HTERT RPE-1 (cell line): ENCODE data around the gene STARD3.

Experiments used
- in situ Hi-C: fragments of 300-500 bp; cut with MboI; formaldehyde crosslinking; loops from 4 replicates; pipeline ENCODE4 v1.14.3; 2020; ENCODE audit warnings: low sequenced_read_pairs

STARD3 gene

GRCh38 chr17:39634384-39634871 lies 2.5 kb upstream of the STARD3 start:
- in situ Hi-C loops, result no loop called here

- in situ Hi-C loops, result no loop called here
These were observed 1.2 kb upstream of the STARD3 start for GRCh38 chr17:39635614-39636176.

GRCh38 chr17:39636587-39636926 lies 387 bp upstream of the STARD3 start:
- in situ Hi-C loops, result no loop called here

GRCh38 chr17:39638317-39638716 lies 1.4 kb downstream of the STARD3 start:
- in situ Hi-C loops, result no loop called here

GRCh38 chr17:39639043-39639442 lies 2.1 kb downstream of the STARD3 start:
- in situ Hi-C loops, result no loop called here

GRCh38 chr17:39639566-39640458 lies 2.9 kb downstream of the STARD3 start:
- in situ Hi-C loops, result no loop called here

- in situ Hi-C loops, result no loop called here
These were observed 3.7 kb downstream of the STARD3 start for GRCh38 chr17:39640591-39641031.

GRCh38 chr17:39641097-39641496 lies 4.2 kb downstream of the STARD3 start:
- in situ Hi-C loops, result no loop called here

- in situ Hi-C loops, result no loop called here
These were observed 4.9 kb downstream of the STARD3 start for GRCh38 chr17:39641883-39642282.

GRCh38 chr17:39642291-39643074 lies 5.5 kb downstream of the STARD3 start:
- in situ Hi-C loops, result no loop called here

GRCh38 chr17:39643271-39643670 lies 6.3 kb downstream of the STARD3 start:
- in situ Hi-C loops, result no loop called here

GRCh38 chr17:39647256-39647655 lies 10.3 kb downstream of the STARD3 start:
- in situ Hi-C loops, result no loop called here

GRCh38 chr17:39648616-39649366 lies 11.8 kb downstream of the STARD3 start:
- in situ Hi-C loops, result no loop called here

- in situ Hi-C loops, result no loop called here
These were observed 13.2 kb downstream of the STARD3 start for GRCh38 chr17:39650121-39650579.

- in situ Hi-C loops, result no loop called here
These were observed 15.1 kb downstream of the STARD3 start for GRCh38 chr17:39651923-39652586.

GRCh38 chr17:39652587-39653315 lies 15.8 kb downstream of the STARD3 start:
- in situ Hi-C loops, result no loop called here

GRCh38 chr17:39653316-39653661 lies 16.3 kb downstream of the STARD3 start:
- in situ Hi-C loops, result no loop called here

GRCh38 chr17:39653662-39654331 lies 16.9 kb downstream of the STARD3 start:
- in situ Hi-C loops, result no loop called here

GRCh38 chr17:39655105-39655504 lies 18.2 kb downstream of the STARD3 start:
- in situ Hi-C loops, result no loop called here
